Epithelial cell of esophagus (primary cell): ENCODE data around the gene PDILT.
"Not testable (repeated sequence)": the region's sequence is repeated elsewhere in the genome, so short reads cannot be mapped to it uniquely, and the experiment has no call there.

Experiments used
- DNase-seq: peaks from one replicate; pipeline ENCODE4 v3.0.0; 2010; ENCODE audit warnings: low read depth
- H3K4me3 ChIP-seq: 2 replicates; pipeline ENCODE4 v1.5.1; 2011; ENCODE audit warnings: mild to moderate bottlenecking, low read length, control low read depth
- CTCF ChIP-seq: IDR thresholded peaks from 2 replicates; pipeline ENCODE4 v1.5.1; 2011; ENCODE audit warnings: low read depth, mild to moderate bottlenecking, low read length, control low read depth, inconsistent platforms; ENCODE audit not compliant: insufficient read depth; ENCODE audit errors: missing control alignments

The PDILT gene

GRCh38 chr16:20404637-20405036 lies at the start of gene PDILT:
Gene PDILT (minus strand): TSS chr16:20404737. CDS start chr16:20399300, 5,437 bp downstream.
- TF ChIP-seq CTCF, result no peak
- H3K4me3 ChIP-seq, result no peak within 1 kb of the TSS
- DNase-seq, result no peak

- DNase-seq, H3K4me3 ChIP-seq: not testable (repeated sequence)
Observed at GRCh38 chr16:20453633-20454032, 49.1 kb upstream of the PDILT start.

GRCh38 chr16:20451364-20451763 lies 46.8 kb upstream of the PDILT start, which contains the start of gene ACSM2A:
Gene ACSM2A (plus strand): TSS chr16:20451521. CDS start chr16:20460115, 8,594 bp downstream.
- not testable (repeated sequence) for H3K4me3 ChIP-seq, DNase-seq

GRCh38 chr16:20446652-20447393 lies 42.3 kb upstream of the PDILT start:
- H3K4me3 ChIP-seq, DNase-seq: not testable (repeated sequence)

- not testable (repeated sequence) for DNase-seq, H3K4me3 ChIP-seq
Observed at GRCh38 chr16:20441859-20442258, 37.3 kb upstream of the PDILT start.

- H3K4me3 ChIP-seq, result no peak overlapping the region
- TF ChIP-seq CTCF, result no peak
- no peak for DNase-seq
Observed at GRCh38 chr16:20441191-20441590, 36.7 kb upstream of the PDILT start.

GRCh38 chr16:20440731-20441130 lies 36.2 kb upstream of the PDILT start:
- H3K4me3 ChIP-seq, DNase-seq: not testable (repeated sequence)

- H3K4me3 ChIP-seq, DNase-seq: not testable (repeated sequence)
Observed at GRCh38 chr16:20439820-20440231, 35.3 kb upstream of the PDILT start.

- H3K4me3 ChIP-seq, DNase-seq: not testable (repeated sequence)
Observed at GRCh38 chr16:20438950-20439349, 34.4 kb upstream of the PDILT start.

- no peak for TF ChIP-seq CTCF
- no peak for DNase-seq
- no peak overlapping the region for H3K4me3 ChIP-seq
Observed at GRCh38 chr16:20430948-20431347, 26.4 kb upstream of the PDILT start.

GRCh38 chr16:20430480-20430879 lies 25.9 kb upstream of the PDILT start:
- not testable (repeated sequence) for H3K4me3 ChIP-seq, DNase-seq

- not testable (repeated sequence) for DNase-seq, H3K4me3 ChIP-seq
Observed at GRCh38 chr16:20429499-20429898, 25.0 kb upstream of the PDILT start.

- H3K4me3 ChIP-seq, DNase-seq: not testable (repeated sequence)
Observed at GRCh38 chr16:20427401-20427797, 22.9 kb upstream of the PDILT start.
